ENCODE measurements around the gene SAMD9L. TPM values are rescaled to one million over a fixed set of nuclear protein-coding genes. Genes with fewer than 3 reads are reported as not detected.
A peak's percentile ranks its signal among the peaks of the same experiment; 100 is the strongest.

The SAMD9L gene
- polyA plus RNA-seq, 1 of the 3 experiments (the other 2 are of a cell fraction), result 1.8 TPM

DNA sequence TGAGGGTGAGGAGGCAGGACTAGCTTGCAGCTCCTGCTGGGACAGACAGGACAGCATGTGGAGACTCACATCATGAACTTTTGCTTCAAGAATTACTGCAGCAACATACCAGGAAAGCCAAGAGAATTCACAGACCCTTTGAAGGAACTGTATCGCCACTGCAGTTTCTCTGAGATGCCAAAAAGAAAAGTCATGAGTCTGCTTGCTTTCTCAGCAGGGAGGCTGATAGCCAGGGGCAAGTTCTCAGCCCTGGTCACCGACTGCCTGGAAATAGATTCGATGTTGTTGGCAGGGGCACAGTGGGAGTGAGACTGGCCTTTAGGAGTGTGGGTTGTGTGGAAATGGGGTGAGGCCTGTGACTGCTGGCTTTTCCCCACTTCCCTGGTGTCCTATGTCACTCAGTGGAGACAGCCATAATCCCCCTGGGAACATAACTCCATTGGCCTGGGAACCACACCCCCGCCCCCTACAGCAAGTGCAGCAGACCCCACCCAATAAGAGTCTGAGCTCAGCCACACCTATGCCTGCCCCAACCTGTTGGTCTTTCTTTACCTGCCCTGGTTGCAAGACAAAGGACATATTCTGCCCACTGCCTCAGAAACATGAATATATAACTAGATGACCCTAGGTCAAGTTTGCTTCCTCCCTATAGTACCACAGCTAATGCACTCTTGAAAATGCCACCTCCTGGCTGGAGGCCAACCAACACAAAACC is 28.8 kb downstream of the SAMD9L start:
- H3K79me2 ChIP-seq (ENCODE audit: insufficient read depth), result peaks cover 3% of the 10 kb centered on the region; the same call in 1 of the 2 replicates
- peak overlapping the region; percentile 99 for H2AFZ ChIP-seq (ENCODE audit: low read depth)
- TF ChIP-seq SIN3A (IDR thresholded peaks at IDR 0.05; ENCODE audit: borderline replicate concordance, low read depth, low read length) (no peak), EP300 (IDR thresholded peaks at IDR 0.05; ENCODE audit: borderline replicate concordance in 1 of 2, low read depth in 1 of 2, low read length in 1 of 2) (no peak), FOXM1 (IDR thresholded peaks at IDR 0.05; ENCODE audit: low read depth) (no peak), GABPA (IDR thresholded peaks at IDR 0.05; ENCODE audit: low read depth) (no peak), TAF1 (IDR thresholded peaks at IDR 0.05; ENCODE audit: borderline replicate concordance, low read depth, low read length) (no peak), YY1 (IDR thresholded peaks at IDR 0.05; ENCODE audit: low read depth) (no peak), IRF3 (IDR thresholded peaks at IDR 0.05; ENCODE audit: low read depth, low read length) (no peak), RAD21 (IDR thresholded peaks at IDR 0.05; ENCODE audit: low read length) (no peak)
- POLR2A ChIA-PET, result no interaction called here
- H3K36me3 ChIP-seq (replicated peaks in 1 of 2; ENCODE audit: control insufficient read depth in 1 of 2, insufficient read depth in 2 of 2, low read length in 1 of 2), result no peaks in the 10 kb centered on the region
- no peaks in the 10 kb centered on the region for H3K9me2 ChIP-seq
- H4K20me1 ChIP-seq (ENCODE audit: insufficient read depth), result no peaks in the 10 kb centered on the region
- CTCF ChIA-PET, result interaction anchor here (0.6 to 1.5 kb wide), 2 partner anchors 18 to 524 kb away, joined by 3 to 4 read pairs; no protein-coding TSS in a partner anchor
- DNase-seq, result no peak
- H3K4me3 ChIP-seq (ENCODE audit: low read depth in 2 of 2, low read length in 1 of 2), result no peak overlapping the region
- 70% methylated on average over 4 of the region's 4 CpGs for WGBS (ENCODE audit: low lambda C conversion rate)
- H3F3A ChIP-seq (replicated peaks; ENCODE audit: insufficient read depth), result peaks cover 5% of the 10 kb centered on the region
- peaks cover 0 to 5% of the 10 kb centered on the region in 2 experiments; a peak in 2 of 4 replicates for H3K4me1 ChIP-seq (ENCODE audit: control insufficient read depth in 1 of 2, insufficient read depth in 2 of 2, low read depth in 1 of 2, low read length in 1 of 2)
- H3K4me2 ChIP-seq, result no peak overlapping the region
- H3K9ac ChIP-seq, result no peak overlapping the region
- no peaks in the 10 kb centered on the region for H3K27me3 ChIP-seq (ENCODE audit: insufficient read depth)
- H3K27ac ChIP-seq (ENCODE audit: low read depth in 2 of 2, low read length in 1 of 2), result no peak overlapping the region
- no peaks in the 10 kb centered on the region for H3K9me3 ChIP-seq

GRCh38 chr7:93117852-93118530 is 30.2 kb downstream of the SAMD9L start, which contains the start of gene SAMD9:
Gene SAMD9, minus strand, starts transcription at chr7:93117979. Its CDS starts 11,882 bp downstream, at chr7:93106097.
- Histone ChIP-seq H3K4me1 (ENCODE audit: control insufficient read depth in 1 of 2, insufficient read depth in 2 of 2, low read depth in 1 of 2, low read length in 1 of 2) (peaks cover 0 to 5% of the 10 kb centered on the region in 2 experiments; a peak in 2 of 4 replicates), H3K79me2 (ENCODE audit: insufficient read depth) (peaks cover 3% of the 10 kb centered on the region; the same call in 1 of the 2 replicates), H3K9ac (peak within 1 kb of the TSS; percentile 47), H4K20me1 (ENCODE audit: insufficient read depth) (no peaks in the 10 kb centered on the region), H3K27me3 (ENCODE audit: insufficient read depth) (no peaks in the 10 kb centered on the region), H3K36me3 (replicated peaks in 1 of 2; ENCODE audit: control insufficient read depth in 1 of 2, insufficient read depth in 2 of 2, low read length in 1 of 2) (no peaks in the 10 kb centered on the region), H3K4me2 (peak within 1 kb of the TSS; percentile 74), H3K4me3 (ENCODE audit: low read depth in 2 of 2, low read length in 1 of 2) (peak within 1 kb of the TSS; percentile 57 to 62), H3K9me2 (no peaks in the 10 kb centered on the region), H3K9me3 (0 out of 2 replicates have a peak, but pooled peaks cover 3% of the 10 kb centered on the region), H2AFZ (ENCODE audit: low read depth) (peak within 1 kb of the TSS; percentile 99), H3F3A (replicated peaks; ENCODE audit: insufficient read depth) (peaks cover 5% of the 10 kb centered on the region), H3K27ac (ENCODE audit: low read depth in 2 of 2, low read length in 1 of 2) (peak within 1 kb of the TSS; percentile 59 to 77)
- peak; percentile 51 for DNase-seq
- WGBS (ENCODE audit: low lambda C conversion rate), result 7% methylated on average over 4 of the region's 4 CpGs
- POLR2A ChIA-PET, result no interaction called here
- CTCF ChIA-PET, result interaction anchor here (0.9 to 2.2 kb wide), 4 partner anchors 13 to 497 kb away, joined by 3 to 5 read pairs (median 4); no protein-coding TSS in a partner anchor
- TF ChIP-seq TEAD4 (IDR thresholded peaks at IDR 0.05; ENCODE audit: borderline replicate concordance, insufficient read depth) (no peak), IRF3 (IDR thresholded peaks at IDR 0.05; ENCODE audit: low read depth, low read length) (no peak), TAF1 (IDR thresholded peaks at IDR 0.05; ENCODE audit: borderline replicate concordance, low read depth, low read length) (peak; percentile 14; the same call in 1 of the 2 replicates), FOXJ3 (CRISPR knock-in tag; IDR thresholded peaks at IDR 0.05) (no peak), CTCF (IDR thresholded peaks at IDR 0.05) (no peak), YY1 (IDR thresholded peaks at IDR 0.05; ENCODE audit: low read depth) (no peak), ELF1 (IDR thresholded peaks at IDR 0.05) (peak; percentile 57; the same call in 1 of the 2 replicates), CHD2 (IDR thresholded peaks at IDR 0.05; ENCODE audit: low read length, partially characterized antibody) (no peak), FOSL2 (IDR thresholded peaks at IDR 0.05; ENCODE audit: borderline replicate concordance, low read depth) (no peak), GATA2 (CRISPR knock-in tag; IDR thresholded peaks at IDR 0.05) (no peak), SIN3A (IDR thresholded peaks at IDR 0.05; ENCODE audit: borderline replicate concordance, low read depth, low read length) (no peak), POLR2AphosphoS5 (IDR thresholded peaks at IDR 0.05; ENCODE audit: low read depth, low read length) (peak; percentile 56; the same call in 1 of the 2 replicates)

Measured in SK-N-SH (cell line).